GM12874 (cell line): Measurements from ENCODE around the gene ARHGAP45.

Experiments used
- TF ChIP-seq, protein P1 (sequence below): IDR thresholded peaks from 2 replicates; pipeline ENCODE4 v1.5.1; 2011; ENCODE audit warnings: low read depth, mild to moderate bottlenecking, control low read depth, low read length, moderate library complexity; ENCODE audit not compliant: insufficient read depth

Gene ARHGAP45

DNA sequence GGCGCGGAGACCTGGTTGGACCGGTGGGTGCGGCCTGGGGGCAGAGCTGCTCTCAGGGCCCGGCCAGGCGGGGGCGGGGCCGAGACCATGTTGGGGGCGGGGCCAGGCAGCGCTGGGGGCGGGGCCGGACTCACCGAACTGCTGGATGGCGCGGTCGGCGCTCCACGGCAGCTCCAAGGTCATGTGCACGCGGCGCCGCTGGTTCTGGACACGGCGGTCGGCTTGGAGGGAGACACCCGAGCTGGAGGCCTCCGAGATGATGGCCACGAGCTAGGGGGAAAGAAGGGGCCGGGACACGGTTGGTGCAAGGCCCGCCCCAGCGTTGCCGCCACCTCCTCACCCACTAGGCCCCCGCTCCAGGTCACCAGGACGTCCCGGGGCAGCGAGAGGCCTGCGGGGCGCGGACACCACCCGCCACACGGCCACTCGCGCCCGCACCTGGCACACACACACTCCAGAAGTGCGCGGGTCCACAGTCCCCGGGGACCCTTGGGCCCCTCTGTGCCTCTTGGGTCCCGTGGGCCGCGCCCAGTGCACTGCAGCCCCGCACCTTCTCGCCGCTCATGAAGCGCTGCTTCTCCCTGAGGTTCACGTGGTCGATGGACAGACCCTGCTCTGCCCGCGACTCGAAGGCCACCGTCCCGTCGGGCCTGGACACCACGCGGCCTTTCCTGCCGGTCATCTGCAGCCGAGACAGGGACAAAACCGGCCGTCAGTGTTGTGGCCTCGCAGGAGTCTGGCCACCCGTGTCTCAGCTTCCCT, 45.5 kb downstream of the ARHGAP45 start:
- TF ChIP-seq, protein P1, sequence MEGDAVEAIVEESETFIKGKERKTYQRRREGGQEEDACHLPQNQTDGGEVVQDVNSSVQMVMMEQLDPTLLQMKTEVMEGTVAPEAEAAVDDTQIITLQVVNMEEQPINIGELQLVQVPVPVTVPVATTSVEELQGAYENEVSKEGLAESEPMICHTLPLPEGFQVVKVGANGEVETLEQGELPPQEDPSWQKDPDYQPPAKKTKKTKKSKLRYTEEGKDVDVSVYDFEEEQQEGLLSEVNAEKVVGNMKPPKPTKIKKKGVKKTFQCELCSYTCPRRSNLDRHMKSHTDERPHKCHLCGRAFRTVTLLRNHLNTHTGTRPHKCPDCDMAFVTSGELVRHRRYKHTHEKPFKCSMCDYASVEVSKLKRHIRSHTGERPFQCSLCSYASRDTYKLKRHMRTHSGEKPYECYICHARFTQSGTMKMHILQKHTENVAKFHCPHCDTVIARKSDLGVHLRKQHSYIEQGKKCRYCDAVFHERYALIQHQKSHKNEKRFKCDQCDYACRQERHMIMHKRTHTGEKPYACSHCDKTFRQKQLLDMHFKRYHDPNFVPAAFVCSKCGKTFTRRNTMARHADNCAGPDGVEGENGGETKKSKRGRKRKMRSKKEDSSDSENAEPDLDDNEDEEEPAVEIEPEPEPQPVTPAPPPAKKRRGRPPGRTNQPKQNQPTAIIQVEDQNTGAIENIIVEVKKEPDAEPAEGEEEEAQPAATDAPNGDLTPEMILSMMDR = no peak

DNA sequence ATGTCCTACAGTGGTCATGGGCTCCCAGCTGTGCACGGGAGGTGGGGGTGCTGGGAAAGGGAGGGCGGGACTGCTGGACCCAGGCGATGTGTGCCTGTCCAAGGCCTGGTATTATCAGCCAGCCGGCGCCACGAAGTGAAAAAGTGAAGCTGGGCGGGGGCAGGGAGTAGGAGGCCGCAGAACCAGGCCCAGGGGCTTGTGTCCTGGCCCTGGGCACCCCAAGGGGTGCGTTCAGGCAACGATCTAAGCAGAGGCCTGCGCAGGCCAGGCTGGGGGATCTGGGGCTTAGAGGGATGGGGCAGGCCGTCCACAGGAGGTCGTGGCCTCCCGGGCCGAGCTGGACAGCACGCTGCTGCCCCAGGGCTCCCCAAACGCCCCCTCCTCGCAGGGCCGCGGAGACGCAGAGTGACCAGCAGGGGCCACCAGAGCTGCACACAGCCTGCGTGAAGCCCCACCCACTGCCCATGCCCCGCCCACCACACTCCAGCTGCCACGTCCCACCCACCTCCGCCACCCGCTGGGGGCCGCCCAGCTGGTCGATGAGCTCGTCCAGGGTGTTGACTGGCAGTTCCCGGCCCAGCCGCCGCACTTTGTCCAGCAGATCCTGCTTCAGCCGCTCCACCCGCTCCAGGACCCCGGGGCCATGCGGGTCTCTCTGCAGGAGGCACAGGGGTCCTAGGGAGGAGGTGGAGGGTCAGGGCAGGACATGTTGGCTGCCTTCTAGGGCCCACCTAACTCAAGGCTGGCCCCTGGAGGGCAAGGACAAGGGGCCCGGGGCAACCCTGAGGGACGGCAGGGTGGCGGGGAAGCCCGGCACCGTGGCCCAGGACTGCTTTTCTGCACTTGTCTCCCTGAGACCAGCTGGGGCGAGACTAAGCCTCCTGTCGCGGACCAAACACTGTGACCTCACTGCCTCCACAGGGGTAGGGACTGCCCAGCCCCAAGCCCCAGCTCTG, 46.3 kb downstream of the ARHGAP45 start:
- TF ChIP-seq, protein P1 = peak; percentile 90

GRCh38 chr19:1113986-1114483, 47.1 kb downstream of the ARHGAP45 start:
- TF ChIP-seq, protein P1 = no peak

DNA sequence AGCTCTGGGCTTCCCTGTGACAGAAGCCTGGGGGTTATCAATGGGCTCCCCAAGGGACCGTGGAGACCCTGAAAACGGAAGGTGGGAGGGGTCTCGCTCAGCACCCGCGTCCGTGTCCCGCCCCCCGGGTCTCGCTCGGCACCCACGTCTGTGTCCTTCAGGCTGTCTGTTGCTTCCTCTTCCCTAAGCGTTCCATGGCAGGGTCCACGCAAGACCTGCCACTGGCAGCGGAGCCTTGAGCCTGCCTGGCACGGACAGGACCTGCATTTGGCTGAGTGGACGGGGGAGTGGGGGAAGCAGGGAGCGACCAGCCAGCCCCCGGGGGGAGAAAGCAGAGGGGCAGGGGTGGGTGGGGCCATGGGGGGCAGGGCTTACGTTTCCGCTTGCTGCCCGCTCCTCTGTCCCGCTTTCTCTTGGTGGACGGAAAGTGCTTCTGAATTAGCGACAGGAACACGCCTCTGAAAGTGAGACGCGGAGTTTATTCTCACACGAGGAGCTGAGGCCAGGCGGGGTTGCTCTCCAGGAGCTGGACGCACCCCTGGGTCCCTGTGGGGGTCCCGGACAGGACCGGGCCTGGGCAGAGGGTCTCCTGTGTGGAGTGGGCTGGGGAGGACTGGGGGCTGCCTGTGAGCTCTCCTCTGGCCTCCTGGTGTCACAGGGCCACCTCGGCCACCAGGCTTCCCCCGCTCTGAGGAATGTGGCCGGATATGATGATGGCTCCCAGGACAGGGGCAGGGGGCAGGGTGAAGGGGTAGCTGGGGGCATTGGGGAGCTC, 48.9 kb downstream of the ARHGAP45 start:
- TF ChIP-seq, protein P1 = no peak

DNA sequence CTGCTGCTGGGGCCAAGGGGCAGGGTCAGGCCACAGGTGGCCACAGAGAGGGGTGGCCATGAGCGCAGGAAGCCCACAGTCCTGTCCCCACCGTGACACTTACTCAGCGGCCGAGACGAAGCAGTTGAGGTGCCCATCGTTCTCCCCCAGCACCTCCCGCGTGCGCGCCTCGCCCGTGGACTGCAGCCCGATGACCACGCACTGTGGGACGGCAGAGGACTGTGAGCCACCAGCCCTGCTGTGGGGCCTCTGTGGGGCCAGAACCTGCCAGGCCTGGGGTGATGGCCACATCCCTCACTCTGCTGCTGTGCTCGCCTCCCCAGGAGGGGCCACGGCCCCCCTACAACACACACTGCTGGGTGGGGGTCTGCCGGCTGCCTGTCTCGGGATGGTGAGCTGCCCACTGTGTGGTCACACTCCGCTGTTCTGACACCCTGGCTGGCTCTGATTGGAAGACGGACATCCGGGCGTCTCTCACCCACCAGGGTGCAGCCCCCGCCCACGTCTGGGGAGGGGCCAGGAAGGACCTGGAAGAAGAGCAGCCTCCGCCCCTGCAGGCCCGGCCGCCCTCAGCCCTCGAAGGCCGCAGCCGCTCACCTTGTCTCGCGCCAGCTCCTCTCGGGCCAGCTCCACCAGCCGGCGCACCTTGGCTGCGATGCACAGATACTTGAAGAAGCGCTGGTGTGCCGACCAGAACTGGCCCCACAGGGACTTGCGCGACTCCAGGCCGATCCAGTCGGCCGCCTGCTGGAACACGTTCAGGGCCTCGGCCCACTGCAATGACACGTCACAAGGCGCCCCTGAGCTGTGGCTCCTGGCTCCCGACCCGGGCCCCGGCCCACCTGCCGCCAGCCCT, 50.0 kb downstream of the ARHGAP45 start:
- TF ChIP-seq, protein P1 = no peak

DNA sequence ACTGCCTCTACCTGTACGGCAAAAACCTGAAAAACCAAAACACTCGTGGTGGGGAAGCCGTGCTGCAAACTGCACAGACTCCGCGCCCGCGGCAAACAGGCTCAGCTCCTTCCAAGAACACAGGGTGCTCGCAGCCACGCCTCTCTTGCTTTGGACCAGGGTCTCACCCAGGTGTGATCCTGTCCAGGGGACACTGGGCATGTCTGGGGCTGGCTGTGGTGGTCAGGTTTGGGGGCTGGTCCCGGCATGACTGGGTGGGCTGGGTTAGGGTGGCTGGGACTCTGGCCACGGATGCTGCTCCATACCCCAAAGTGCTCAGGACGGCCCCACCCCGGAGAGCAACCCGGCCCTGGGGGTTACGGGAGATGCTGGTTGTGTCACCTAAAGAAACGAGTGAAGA, 50.7 kb downstream of the ARHGAP45 start:
- TF ChIP-seq, protein P1 = no peak
